GM12891 (cell line): ENCODE results near the gene DCP1A.

ENCODE experiments used
- POLR2A ChIP-seq: IDR thresholded peaks from 2 replicates; pipeline ENCODE4 v1.6.1; 2011; ENCODE audit warnings: low read depth, low read length, control low read depth
- POU2F2 ChIP-seq: IDR thresholded peaks from 2 replicates; pipeline ENCODE4 v1.6.1; 2011; ENCODE audit warnings: low read depth, mild to moderate bottlenecking, control low read depth, low read length, moderate library complexity
- SPI1 ChIP-seq: IDR thresholded peaks from 2 replicates; pipeline ENCODE4 v1.6.1; 2011; ENCODE audit warnings: low read depth, low read length, control low read depth
- TAF1 ChIP-seq: IDR thresholded peaks from 2 replicates; pipeline ENCODE4 v1.6.1; 2011; ENCODE audit warnings: low read depth, low read length, control low read depth

- TF ChIP-seq POLR2A (no peak), POU2F2 (no peak), TAF1 (no peak), SPI1 (no peak)
These were observed 89.9 kb downstream of the DCP1A start for GRCh38 chr3:53257465-53257864.
